Trophoblast cell (in vitro differentiated cells and primary cell): ENCODE measurements around the gene CEP68.

Experiments used
- DNase-seq, 2 donors: peaks; one replicate each; pipeline ENCODE4 v3.0.0-alpha.2; 2016
- H2AFZ ChIP-seq: 2 replicates; pipeline ENCODE4 v1.6.1; 2013; ENCODE audit warnings: low read length, moderate library complexity, mild to moderate bottlenecking; ENCODE audit not compliant: insufficient read depth, poor library complexity
- H2AK5ac ChIP-seq: 2 replicates; pipeline ENCODE4 v1.6.1; 2013; ENCODE audit warnings: mild to moderate bottlenecking, low read length
- H2BK120ac ChIP-seq: 2 replicates; pipeline ENCODE4 v1.6.1; 2013; ENCODE audit warnings: low read length, mild to moderate bottlenecking, moderate library complexity; ENCODE audit not compliant: insufficient read depth, poor library complexity
- H2BK12ac ChIP-seq: 2 replicates; pipeline ENCODE4 v1.6.1; 2013; ENCODE audit warnings: mild to moderate bottlenecking, low read length, moderate library complexity
- H2BK5ac ChIP-seq: 2 replicates; pipeline ENCODE4 v1.6.1; 2013; ENCODE audit warnings: low read length, low read depth, moderate library complexity, mild to moderate bottlenecking; ENCODE audit not compliant: poor library complexity
- H3K14ac ChIP-seq: 2 replicates; pipeline ENCODE4 v1.6.1; 2013; ENCODE audit warnings: mild to moderate bottlenecking, low read length
- H3K18ac ChIP-seq: 2 replicates; pipeline ENCODE4 v1.6.1; 2013; ENCODE audit warnings: mild to moderate bottlenecking, low read length
- H3K23ac ChIP-seq: 2 replicates; pipeline ENCODE4 v1.6.1; 2013; ENCODE audit warnings: low read length
- H3K27ac ChIP-seq: 2 replicates; pipeline ENCODE4 v1.5.1; 2013; ENCODE audit warnings: low read depth, mild to moderate bottlenecking, inconsistent platforms, low read length, moderate library complexity
- H3K27me3 ChIP-seq: 2 replicates; pipeline ENCODE4 v1.6.1; 2013; ENCODE audit warnings: inconsistent platforms, mild to moderate bottlenecking, low read length, moderate library complexity; ENCODE audit not compliant: insufficient read depth
- H3K36me3 ChIP-seq, 2 experiments: 1 replicate in 1 of 2; 2 replicates in 1 of 2; pipeline ENCODE4 v1.6.1; 2013; ENCODE audit warnings: low read length in 2 of 2, mild to moderate bottlenecking in 2 of 2, moderate library complexity in 1 of 2; ENCODE audit not compliant: insufficient read depth in 2 of 2, control insufficient read depth in 1 of 2
- H3K4ac ChIP-seq: 2 replicates; pipeline ENCODE4 v1.6.1; 2013; ENCODE audit warnings: low read depth, mild to moderate bottlenecking, low read length, moderate library complexity
- H3K4me1 ChIP-seq, 2 experiments: 1 replicate in 1 of 2; 2 replicates in 1 of 2; pipeline ENCODE4 v1.6.1; 2013; ENCODE audit warnings: low read length in 2 of 2, mild to moderate bottlenecking in 2 of 2, moderate library complexity in 1 of 2; ENCODE audit not compliant: insufficient read depth in 2 of 2, control insufficient read depth in 1 of 2
- H3K4me2 ChIP-seq: 2 replicates; pipeline ENCODE4 v1.6.1; 2013; ENCODE audit warnings: inconsistent platforms, mild to moderate bottlenecking, low read length, moderate library complexity
- H3K4me3 ChIP-seq: 2 replicates; pipeline ENCODE4 v1.5.1; 2013; ENCODE audit warnings: mild to moderate bottlenecking, low read depth, low read length, inconsistent platforms
- H3K79me1 ChIP-seq: one replicate; pipeline ENCODE4 v1.6.1; 2013; ENCODE audit warnings: low read length
- H3K79me2 ChIP-seq: 2 replicates; pipeline ENCODE4 v1.6.1; 2013; ENCODE audit warnings: low read length, mild to moderate bottlenecking; ENCODE audit not compliant: control insufficient read depth, insufficient read depth, poor library complexity
- H3K9ac ChIP-seq: 2 replicates; pipeline ENCODE4 v1.6.1; 2013; ENCODE audit warnings: mild to moderate bottlenecking, low read length
- H3K9me3 ChIP-seq: 2 replicates; pipeline ENCODE4 v1.6.1; 2013; ENCODE audit warnings: low read depth, mild to moderate bottlenecking, control low read depth, inconsistent platforms, low read length; ENCODE audit not compliant: insufficient read depth
- H4K12ac ChIP-seq: 2 replicates; pipeline ENCODE4 v1.6.1; 2013; ENCODE audit warnings: low read depth, mild to moderate bottlenecking, low read length, moderate library complexity
- H4K8ac ChIP-seq: 2 replicates; pipeline ENCODE4 v1.6.1; 2013; ENCODE audit warnings: low read depth, mild to moderate bottlenecking, low read length, moderate library complexity
- H4K91ac ChIP-seq: one replicate; pipeline ENCODE4 v1.6.1; 2013; ENCODE audit warnings: low read depth, mild to moderate bottlenecking, low read length, moderate library complexity
- WGBS: extraction: QIAGEN DNeasy Blood & Tissue Kit; methylation state at CpG from one replicate; pipeline ENCODE4 v1.1.7; 2013; ENCODE audit warnings: missing lambda C conversion rate; ENCODE audit not compliant: insufficient read length, insufficient coverage; ENCODE audit errors: extremely low coverage; 5-methylcytosine and 5-hydroxymethylcytosine counted together

Gene CEP68

GRCh38 chr2:65085148-65085547, 28.9 kb downstream of the CEP68 start:
- no peaks in the 10 kb centered on the region for H3K4me1 ChIP-seq
- no peak overlapping the region for H2BK12ac ChIP-seq
- H3K14ac ChIP-seq = no peak overlapping the region
- H3K18ac ChIP-seq = no peak overlapping the region
- no peak overlapping the region for H3K4ac ChIP-seq
- H3K4me2 ChIP-seq = no peak overlapping the region
- no peak overlapping the region for H3K23ac ChIP-seq
- no peak overlapping the region for H4K12ac ChIP-seq
- H2AK5ac ChIP-seq = no peak overlapping the region
- H3K79me2 ChIP-seq = peaks cover 1% of the 10 kb centered on the region
- H3K27ac ChIP-seq = no peak overlapping the region
- WGBS = no CpG with 5 or more reads among the region's 3 CpGs
- H2AFZ ChIP-seq = no peak overlapping the region
- H2BK5ac ChIP-seq = no peak overlapping the region
- H4K91ac ChIP-seq = no peak overlapping the region
- no peak overlapping the region for H4K8ac ChIP-seq
- no peak overlapping the region for H3K4me3 ChIP-seq
- no peaks in the 10 kb centered on the region for H3K27me3 ChIP-seq
- H2BK120ac ChIP-seq = no peak overlapping the region
- DNase-seq = peak in 1 of 2 donors; percentile 57
- H3K79me1 ChIP-seq = no peaks in the 10 kb centered on the region
- H3K36me3 ChIP-seq = peaks cover 18 to 45% of the 10 kb centered on the region in 2 experiments
- H3K9me3 ChIP-seq = no peaks in the 10 kb centered on the region
- H3K9ac ChIP-seq = no peak overlapping the region

GRCh38 chr2:65092791-65093190, 36.6 kb downstream of the CEP68 start:
- Histone ChIP-seq H3K4me2 (no peak overlapping the region), H3K23ac (no peak overlapping the region), H2BK5ac (no peak overlapping the region), H3K14ac (no peak overlapping the region), H3K36me3 (peaks cover 26 to 39% of the 10 kb centered on the region in 2 experiments), H4K91ac (no peak overlapping the region), H2BK12ac (no peak overlapping the region), H3K27me3 (no peaks in the 10 kb centered on the region), H2AFZ (no peak overlapping the region), H2AK5ac (no peak overlapping the region), H3K27ac (no peak overlapping the region), H3K18ac (no peak overlapping the region), H4K12ac (no peak overlapping the region), H3K4ac (no peak overlapping the region), H3K4me3 (no peak overlapping the region), H3K4me1 (no peaks in the 10 kb centered on the region), H2BK120ac (no peak overlapping the region), H3K9ac (no peak overlapping the region), H3K9me3 (no peaks in the 10 kb centered on the region), H3K79me1 (peaks cover 2% of the 10 kb centered on the region), H4K8ac (no peak overlapping the region), H3K79me2 (peaks cover 6% of the 10 kb centered on the region)
- WGBS = no CpG with 5 or more reads among the region's 4 CpGs
- DNase-seq = no peak

- Histone ChIP-seq H3K9ac (no peak overlapping the region), H2AK5ac (no peak overlapping the region), H3K36me3 (peaks cover 26 to 39% of the 10 kb centered on the region in 2 experiments), H2BK12ac (no peak overlapping the region), H3K23ac (no peak overlapping the region), H3K4me1 (no peaks in the 10 kb centered on the region), H3K79me1 (peaks cover 2% of the 10 kb centered on the region), H3K79me2 (peaks cover 6% of the 10 kb centered on the region), H2BK120ac (no peak overlapping the region), H3K4me3 (no peak overlapping the region), H3K27me3 (no peaks in the 10 kb centered on the region), H2BK5ac (no peak overlapping the region), H3K18ac (no peak overlapping the region), H4K12ac (no peak overlapping the region), H3K27ac (no peak overlapping the region), H3K4ac (no peak overlapping the region), H3K4me2 (no peak overlapping the region), H4K8ac (no peak overlapping the region), H2AFZ (no peak overlapping the region), H3K9me3 (no peaks in the 10 kb centered on the region), H4K91ac (no peak overlapping the region), H3K14ac (no peak overlapping the region)
- DNase-seq = no peak
Measured at GRCh38 chr2:65093211-65093610, 37.0 kb downstream of the CEP68 start.

- no peak for DNase-seq
- Histone ChIP-seq H4K8ac (no peak overlapping the region), H2BK5ac (no peak overlapping the region), H2BK120ac (no peak overlapping the region), H2AFZ (no peak overlapping the region), H3K4me1 (no peaks in the 10 kb centered on the region), H3K4me2 (no peak overlapping the region), H3K23ac (no peak overlapping the region), H3K27ac (no peak overlapping the region), H2BK12ac (no peak overlapping the region), H3K4ac (no peak overlapping the region), H4K91ac (no peak overlapping the region), H3K4me3 (no peak overlapping the region), H3K36me3 (peaks cover 26 to 34% of the 10 kb centered on the region in 2 experiments), H3K9me3 (no peaks in the 10 kb centered on the region), H3K18ac (no peak overlapping the region), H2AK5ac (no peak overlapping the region), H3K79me2 (peaks cover 8% of the 10 kb centered on the region), H4K12ac (no peak overlapping the region), H3K79me1 (peaks cover 2% of the 10 kb centered on the region), H3K14ac (no peak overlapping the region), H3K27me3 (no peaks in the 10 kb centered on the region), H3K9ac (no peak overlapping the region)
- WGBS = no CpG with 5 or more reads among the region's 1 CpG
Measured at GRCh38 chr2:65096948-65097347, 40.7 kb downstream of the CEP68 start.
